Measurements from ENCODE around the gene RAB6B.
A peak's percentile ranks its signal among the peaks of the same experiment; 100 is the strongest.
"Not testable (repeated sequence)": the region's sequence is repeated elsewhere in the genome, so short reads cannot be mapped to it uniquely, and the experiment has no call there.

The RAB6B gene

GRCh38 chr3:133792171-133792763 lies 103.4 kb downstream of the RAB6B start:
- Histone ChIP-seq H3K36me3 (ENCODE audit: control insufficient read depth in 4 of 4, insufficient read depth in 4 of 4, low read length in 3 of 4) (no peaks in the 10 kb centered on the region), H3K27me3 (replicated peaks in 2 of 5; ENCODE audit: control insufficient read depth in 4 of 5, insufficient read depth in 5 of 5, low read length in 4 of 5) (no peaks in the 10 kb centered on the region), H3K27ac (ENCODE audit: insufficient read depth in 1 of 2, low read depth in 1 of 2, low read length in 2 of 2, poor library complexity in 1 of 2, severe bottlenecking in 2 of 2) (no peak overlapping the region), H3K9me3 (ENCODE audit: control extremely low read depth in 1 of 5, control insufficient read depth in 4 of 5, insufficient read depth in 2 of 5, low read depth in 1 of 5, low read length in 4 of 5) (peaks cover 0 to 34% (median 4%) of the 10 kb centered on the region in 5 experiments), H3K4me3 (ENCODE audit: control insufficient read depth in 1 of 7, extremely low read depth in 1 of 7, insufficient read depth in 4 of 7, low read depth in 2 of 7, low read length in 6 of 7) (no peak overlapping the region), H3K4me1 (ENCODE audit: control extremely low read depth in 1 of 4, control insufficient read depth in 4 of 4, insufficient read depth in 4 of 4, low read length in 3 of 4) (no peaks in the 10 kb centered on the region)
- peak in 2 of 3 donors; percentile 36 to 39 for DNase-seq
- ChIA-PET POLR2A (no interaction called here), CTCF (no interaction called here)
- WGBS (ENCODE audit: insufficient coverage) = 56% methylated on average over 4 of the region's 9 CpGs

- ChIA-PET POLR2A (no interaction called here), CTCF (no interaction called here)
- DNase-seq = no peak
- peaks cover 0 to 19% (median 8%) of the 10 kb centered on the region in 5 experiments for H3K9me3 ChIP-seq (ENCODE audit: control extremely low read depth in 1 of 5, control insufficient read depth in 4 of 5, insufficient read depth in 2 of 5, low read depth in 1 of 5, low read length in 4 of 5)
- H3K36me3 ChIP-seq (ENCODE audit: control insufficient read depth in 4 of 4, insufficient read depth in 4 of 4, low read length in 3 of 4) = no peaks in the 10 kb centered on the region
- no peak overlapping the region for H3K27ac ChIP-seq (ENCODE audit: insufficient read depth in 1 of 2, low read depth in 1 of 2, low read length in 2 of 2, poor library complexity in 1 of 2, severe bottlenecking in 2 of 2)
- H3K27me3 ChIP-seq (replicated peaks in 2 of 5; ENCODE audit: control insufficient read depth in 4 of 5, insufficient read depth in 5 of 5, low read length in 4 of 5) = peaks cover 0 to 4% (median 2%) of the 10 kb centered on the region in 5 experiments
- H3K4me3 ChIP-seq (ENCODE audit: control insufficient read depth in 1 of 7, extremely low read depth in 1 of 7, insufficient read depth in 4 of 7, low read depth in 2 of 7, low read length in 6 of 7) = no peak overlapping the region
- WGBS (ENCODE audit: insufficient coverage) = 100% methylated on average over 1 of the region's 2 CpGs
- H3K4me1 ChIP-seq (ENCODE audit: control extremely low read depth in 1 of 4, control insufficient read depth in 4 of 4, insufficient read depth in 4 of 4, low read length in 3 of 4) = no peaks in the 10 kb centered on the region
These were observed 107.7 kb downstream of the RAB6B start for GRCh38 chr3:133788024-133788423.

- Histone ChIP-seq H3K4me1 (ENCODE audit: control extremely low read depth in 1 of 4, control insufficient read depth in 4 of 4, insufficient read depth in 4 of 4, low read length in 3 of 4) (no peaks in the 10 kb centered on the region), H3K4me3 (ENCODE audit: control insufficient read depth in 1 of 7, extremely low read depth in 1 of 7, insufficient read depth in 4 of 7, low read depth in 2 of 7, low read length in 6 of 7) (no peak overlapping the region), H3K9me3 (ENCODE audit: control extremely low read depth in 1 of 5, control insufficient read depth in 4 of 5, insufficient read depth in 2 of 5, low read depth in 1 of 5, low read length in 4 of 5) (peaks cover 0 to 5% (median 0%) of the 10 kb centered on the region in 5 experiments), H3K27me3 (replicated peaks in 2 of 5; ENCODE audit: control insufficient read depth in 4 of 5, insufficient read depth in 5 of 5, low read length in 4 of 5) (peaks cover 0 to 9% (median 3%) of the 10 kb centered on the region in 5 experiments), H3K36me3 (ENCODE audit: control insufficient read depth in 4 of 4, insufficient read depth in 4 of 4, low read length in 3 of 4) (no peaks in the 10 kb centered on the region), H3K27ac (ENCODE audit: insufficient read depth in 1 of 2, low read depth in 1 of 2, low read length in 2 of 2, poor library complexity in 1 of 2, severe bottlenecking in 2 of 2) (no peak overlapping the region)
- CTCF ChIA-PET = no interaction called here
- no peak for DNase-seq
- POLR2A ChIA-PET = no interaction called here
- WGBS (ENCODE audit: insufficient coverage) = 78% methylated on average over 27 of the region's 32 CpGs
These were observed 111.9 kb downstream of the RAB6B start for GRCh38 chr3:133783762-133784161.

GRCh38 chr3:133782454-133782853 lies 113.2 kb downstream of the RAB6B start:
- POLR2A ChIA-PET = no interaction called here
- Histone ChIP-seq H3K27ac (ENCODE audit: insufficient read depth in 1 of 2, low read depth in 1 of 2, low read length in 2 of 2, poor library complexity in 1 of 2, severe bottlenecking in 2 of 2) (no peak overlapping the region), H3K4me1 (ENCODE audit: control extremely low read depth in 1 of 4, control insufficient read depth in 4 of 4, insufficient read depth in 4 of 4, low read length in 3 of 4) (no peaks in the 10 kb centered on the region), H3K4me3 (ENCODE audit: control insufficient read depth in 1 of 7, extremely low read depth in 1 of 7, insufficient read depth in 4 of 7, low read depth in 2 of 7, low read length in 6 of 7) (no peak overlapping the region), H3K36me3 (ENCODE audit: control insufficient read depth in 4 of 4, insufficient read depth in 4 of 4, low read length in 3 of 4) (no peaks in the 10 kb centered on the region), H3K9me3 (ENCODE audit: control extremely low read depth in 1 of 5, control insufficient read depth in 4 of 5, insufficient read depth in 2 of 5, low read depth in 1 of 5, low read length in 4 of 5) (peaks cover 0 to 5% (median 0%) of the 10 kb centered on the region in 5 experiments), H3K27me3 (replicated peaks in 2 of 5; ENCODE audit: control insufficient read depth in 4 of 5, insufficient read depth in 5 of 5, low read length in 4 of 5) (peaks cover 0 to 9% (median 3%) of the 10 kb centered on the region in 5 experiments)
- CTCF ChIA-PET = no interaction called here
- DNase-seq = no peak
- 100% methylated on average over 1 of the region's 2 CpGs for WGBS (ENCODE audit: insufficient coverage)

- CTCF ChIA-PET = no interaction called here
- Histone ChIP-seq H3K9me3 (ENCODE audit: control extremely low read depth in 1 of 5, control insufficient read depth in 4 of 5, insufficient read depth in 2 of 5, low read depth in 1 of 5, low read length in 4 of 5) (peaks cover 0 to 5% (median 0%) of the 10 kb centered on the region in 5 experiments), H3K27me3 (replicated peaks in 2 of 5; ENCODE audit: control insufficient read depth in 4 of 5, insufficient read depth in 5 of 5, low read length in 4 of 5) (peaks cover 0 to 9% (median 3%) of the 10 kb centered on the region in 5 experiments), H3K27ac (ENCODE audit: insufficient read depth in 1 of 2, low read depth in 1 of 2, low read length in 2 of 2, poor library complexity in 1 of 2, severe bottlenecking in 2 of 2) (no peak overlapping the region), H3K4me1 (ENCODE audit: control extremely low read depth in 1 of 4, control insufficient read depth in 4 of 4, insufficient read depth in 4 of 4, low read length in 3 of 4) (no peaks in the 10 kb centered on the region), H3K4me3 (ENCODE audit: control insufficient read depth in 1 of 7, extremely low read depth in 1 of 7, insufficient read depth in 4 of 7, low read depth in 2 of 7, low read length in 6 of 7) (no peak overlapping the region), H3K36me3 (ENCODE audit: control insufficient read depth in 4 of 4, insufficient read depth in 4 of 4, low read length in 3 of 4) (no peaks in the 10 kb centered on the region)
- POLR2A ChIA-PET = no interaction called here
- no peak for DNase-seq
These were observed 114.1 kb downstream of the RAB6B start for GRCh38 chr3:133781570-133781969.

- POLR2A ChIA-PET; H3K27ac ChIP-seq (ENCODE audit: insufficient read depth in 1 of 2, low read depth in 1 of 2, low read length in 2 of 2, poor library complexity in 1 of 2, severe bottlenecking in 2 of 2); DNase-seq; H3K36me3 ChIP-seq (ENCODE audit: control insufficient read depth in 4 of 4, insufficient read depth in 4 of 4, low read length in 3 of 4); CTCF ChIA-PET; H3K4me1 ChIP-seq (ENCODE audit: control extremely low read depth in 1 of 4, control insufficient read depth in 4 of 4, insufficient read depth in 4 of 4, low read length in 3 of 4); H3K27me3 ChIP-seq (replicated peaks in 2 of 5; ENCODE audit: control insufficient read depth in 4 of 5, insufficient read depth in 5 of 5, low read length in 4 of 5); H3K4me3 ChIP-seq (ENCODE audit: control insufficient read depth in 1 of 7, extremely low read depth in 1 of 7, insufficient read depth in 4 of 7, low read depth in 2 of 7, low read length in 6 of 7); H3K9me3 ChIP-seq (ENCODE audit: control extremely low read depth in 1 of 5, control insufficient read depth in 4 of 5, insufficient read depth in 2 of 5, low read depth in 1 of 5, low read length in 4 of 5): not testable (repeated sequence)
- WGBS (ENCODE audit: insufficient coverage) = 100% methylated on average over 1 of the region's 6 CpGs
These were observed 114.9 kb downstream of the RAB6B start for GRCh38 chr3:133780756-133781155.

- CTCF ChIA-PET = interaction anchor here (1.3 kb wide), 1 partner anchor 14 kb away, joined by 3 read pairs; no protein-coding TSS in a partner anchor
- Histone ChIP-seq H3K27me3 (replicated peaks in 2 of 5; ENCODE audit: control insufficient read depth in 4 of 5, insufficient read depth in 5 of 5, low read length in 4 of 5) (peaks cover 0 to 9% (median 3%) of the 10 kb centered on the region in 5 experiments), H3K36me3 (ENCODE audit: control insufficient read depth in 4 of 4, insufficient read depth in 4 of 4, low read length in 3 of 4) (no peaks in the 10 kb centered on the region), H3K27ac (ENCODE audit: insufficient read depth in 1 of 2, low read depth in 1 of 2, low read length in 2 of 2, poor library complexity in 1 of 2, severe bottlenecking in 2 of 2) (no peak overlapping the region), H3K4me1 (ENCODE audit: control extremely low read depth in 1 of 4, control insufficient read depth in 4 of 4, insufficient read depth in 4 of 4, low read length in 3 of 4) (no peaks in the 10 kb centered on the region), H3K4me3 (ENCODE audit: control insufficient read depth in 1 of 7, extremely low read depth in 1 of 7, insufficient read depth in 4 of 7, low read depth in 2 of 7, low read length in 6 of 7) (no peak overlapping the region), H3K9me3 (ENCODE audit: control extremely low read depth in 1 of 5, control insufficient read depth in 4 of 5, insufficient read depth in 2 of 5, low read depth in 1 of 5, low read length in 4 of 5) (peaks cover 0 to 5% (median 0%) of the 10 kb centered on the region in 5 experiments)
- DNase-seq = no peak
- WGBS (ENCODE audit: insufficient coverage) = 96% methylated on average over 4 of the region's 4 CpGs
- POLR2A ChIA-PET = no interaction called here
These were observed 116.0 kb downstream of the RAB6B start for GRCh38 chr3:133779626-133780203.
